ENCODE data around the gene ZNF580. TPM values are rescaled to one million over a fixed set of nuclear protein-coding genes. Genes with fewer than 3 reads are reported as not detected.

ZNF580 gene
- polyA plus RNA-seq, 1 donor = 19.9 TPM

- DNase-seq (ENCODE audit: low read depth) = no peak
Observed at GRCh38 chr19:55660404-55660803, 19.6 kb downstream of the ZNF580 start.

- DNase-seq (ENCODE audit: low read depth) = no peak
Observed at GRCh38 chr19:55660991-55661390, 20.2 kb downstream of the ZNF580 start.

GRCh38 chr19:55661826-55662225 is 21.0 kb downstream of the ZNF580 start:
- DNase-seq (ENCODE audit: low read depth) = no peak

GRCh38 chr19:55663846-55664536 is 23.2 kb downstream of the ZNF580 start:
- DNase-seq (ENCODE audit: low read depth) = no peak

GRCh38 chr19:55666343-55667005 is 25.7 kb downstream of the ZNF580 start:
- DNase-seq (ENCODE audit: low read depth) = no peak

GRCh38 chr19:55667006-55667381 is 26.2 kb downstream of the ZNF580 start:
- no peak for DNase-seq (ENCODE audit: low read depth)

- DNase-seq (ENCODE audit: low read depth) = no peak
Observed at GRCh38 chr19:55667511-55667910, 26.7 kb downstream of the ZNF580 start.

GRCh38 chr19:55667958-55668357 is 27.2 kb downstream of the ZNF580 start:
- DNase-seq (ENCODE audit: low read depth) = no peak

GRCh38 chr19:55668603-55669348 is 28.0 kb downstream of the ZNF580 start:
- no peak for DNase-seq (ENCODE audit: low read depth)

- no peak for DNase-seq (ENCODE audit: low read depth)
Observed at GRCh38 chr19:55669418-55670279, 28.8 kb downstream of the ZNF580 start.

- DNase-seq (ENCODE audit: low read depth) = no peak
Observed at GRCh38 chr19:55670280-55671053, 29.7 kb downstream of the ZNF580 start.

- DNase-seq (ENCODE audit: low read depth) = no peak
Observed at GRCh38 chr19:55671054-55671378, 30.2 kb downstream of the ZNF580 start.

GRCh38 chr19:55672418-55672817 is 31.6 kb downstream of the ZNF580 start:
- DNase-seq (ENCODE audit: low read depth) = no peak

GRCh38 chr19:55673465-55673864 is 32.7 kb downstream of the ZNF580 start:
- DNase-seq (ENCODE audit: low read depth) = no peak

- DNase-seq (ENCODE audit: low read depth) = no peak
Observed at GRCh38 chr19:55673889-55674288, 33.1 kb downstream of the ZNF580 start.

- no peak for DNase-seq (ENCODE audit: low read depth)
Observed at GRCh38 chr19:55674459-55674840, 33.6 kb downstream of the ZNF580 start.

- peak; percentile 81 for DNase-seq (ENCODE audit: low read depth)
Observed at GRCh38 chr19:55674841-55675660, 34.2 kb downstream of the ZNF580 start, which contains the start of gene EPN1. Gene EPN1 (plus strand): TSS chr19:55675226. CDS start chr19:55678628, 3,402 bp downstream.

GRCh38 chr19:55675661-55676354 is 35.0 kb downstream of the ZNF580 start:
- DNase-seq (ENCODE audit: low read depth) = no peak

GRCh38 chr19:55676383-55676782 is 35.6 kb downstream of the ZNF580 start:
- no peak for DNase-seq (ENCODE audit: low read depth)
